Kidney tubule cell (primary cell): Measurements from ENCODE around the gene SLC35F2.
"Not testable (repeated sequence)": the region's sequence is repeated elsewhere in the genome, so short reads cannot be mapped to it uniquely, and the experiment has no call there.

Experiments used
- DNase-seq: peaks from one replicate; pipeline ENCODE4 v3.0.0-alpha.2; 2018; ENCODE audit warnings: low spot score

The SLC35F2 gene

GRCh38 chr11:107842412-107843100, 16.0 kb downstream of the SLC35F2 start:
- no peak for DNase-seq

GRCh38 chr11:107840129-107840484, 18.5 kb downstream of the SLC35F2 start:
- no peak for DNase-seq

GRCh38 chr11:107836851-107837250, 21.7 kb downstream of the SLC35F2 start:
- no peak for DNase-seq

GRCh38 chr11:107834995-107835394, 23.6 kb downstream of the SLC35F2 start:
- peak; percentile 41 for DNase-seq

- DNase-seq, result not testable (repeated sequence)
Observed at GRCh38 chr11:107833926-107834325, 24.7 kb downstream of the SLC35F2 start.

- peak; percentile 69 for DNase-seq
Observed at GRCh38 chr11:107830915-107831540, 27.6 kb downstream of the SLC35F2 start.

- no peak for DNase-seq
Observed at GRCh38 chr11:107827041-107827440, 31.5 kb downstream of the SLC35F2 start.

- no peak for DNase-seq
Observed at GRCh38 chr11:107825875-107826274, 32.7 kb downstream of the SLC35F2 start.

- no peak for DNase-seq
Observed at GRCh38 chr11:107824668-107825369, 33.8 kb downstream of the SLC35F2 start.

GRCh38 chr11:107821199-107821927, 37.2 kb downstream of the SLC35F2 start:
- no peak for DNase-seq

GRCh38 chr11:107819361-107820014, 39.1 kb downstream of the SLC35F2 start:
- peak; percentile 77 for DNase-seq

GRCh38 chr11:107818491-107818890, 40.1 kb downstream of the SLC35F2 start:
- no peak for DNase-seq

- DNase-seq, result no peak
Observed at GRCh38 chr11:107816028-107816427, 42.6 kb downstream of the SLC35F2 start.

GRCh38 chr11:107810875-107811274, 47.7 kb downstream of the SLC35F2 start:
- no peak for DNase-seq

GRCh38 chr11:107808521-107808920, 50.1 kb downstream of the SLC35F2 start:
- no peak for DNase-seq

- DNase-seq, result no peak
Observed at GRCh38 chr11:107804971-107805370, 53.6 kb downstream of the SLC35F2 start.

GRCh38 chr11:107804211-107804610, 54.4 kb downstream of the SLC35F2 start:
- DNase-seq, result no peak

- peak; percentile 90 for DNase-seq
Observed at GRCh38 chr11:107801641-107802040, 56.9 kb downstream of the SLC35F2 start.

- DNase-seq, result peak; percentile 73
Observed at GRCh38 chr11:107799218-107799859, 59.2 kb downstream of the SLC35F2 start.

- DNase-seq, result no peak
Observed at GRCh38 chr11:107792049-107792443, 66.5 kb downstream of the SLC35F2 start.

GRCh38 chr11:107791343-107792048, 67.1 kb downstream of the SLC35F2 start:
- no peak for DNase-seq
